Measurements from ENCODE around the gene SPARCL1.

DNA sequence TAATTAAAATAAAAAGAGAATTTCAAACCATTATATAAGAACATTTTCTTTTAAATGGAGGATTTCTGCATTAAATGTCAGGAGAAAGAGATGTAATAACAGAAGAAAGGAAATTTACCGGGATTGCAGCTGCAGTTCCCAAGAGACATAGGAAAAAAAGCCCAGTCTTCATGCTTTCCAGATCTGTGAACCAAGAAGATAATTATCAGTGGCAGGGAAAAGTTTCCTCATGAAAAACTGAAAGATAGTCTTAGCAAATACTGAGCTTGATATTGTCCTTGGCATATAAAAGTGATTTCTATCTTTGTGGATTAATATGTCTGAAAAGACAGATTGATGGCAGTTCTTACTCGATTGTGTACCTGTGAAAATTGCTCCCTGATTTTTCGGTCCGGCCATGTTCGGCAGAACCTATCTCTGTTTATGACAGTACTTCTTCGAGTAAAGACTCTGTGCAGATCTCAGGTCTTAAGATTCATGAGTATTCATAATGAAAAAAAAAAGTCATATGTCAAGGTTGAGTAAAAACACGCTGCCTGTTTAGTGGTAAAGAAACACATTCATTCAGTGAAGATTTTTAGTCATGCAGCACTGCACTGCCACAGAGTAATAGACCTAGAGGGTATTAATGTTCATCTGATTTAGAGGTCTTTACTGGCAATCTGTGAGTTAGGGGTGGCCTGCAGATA, 29.6 kb downstream of the SPARCL1 start:
- TF ChIP-seq, protein P1, sequence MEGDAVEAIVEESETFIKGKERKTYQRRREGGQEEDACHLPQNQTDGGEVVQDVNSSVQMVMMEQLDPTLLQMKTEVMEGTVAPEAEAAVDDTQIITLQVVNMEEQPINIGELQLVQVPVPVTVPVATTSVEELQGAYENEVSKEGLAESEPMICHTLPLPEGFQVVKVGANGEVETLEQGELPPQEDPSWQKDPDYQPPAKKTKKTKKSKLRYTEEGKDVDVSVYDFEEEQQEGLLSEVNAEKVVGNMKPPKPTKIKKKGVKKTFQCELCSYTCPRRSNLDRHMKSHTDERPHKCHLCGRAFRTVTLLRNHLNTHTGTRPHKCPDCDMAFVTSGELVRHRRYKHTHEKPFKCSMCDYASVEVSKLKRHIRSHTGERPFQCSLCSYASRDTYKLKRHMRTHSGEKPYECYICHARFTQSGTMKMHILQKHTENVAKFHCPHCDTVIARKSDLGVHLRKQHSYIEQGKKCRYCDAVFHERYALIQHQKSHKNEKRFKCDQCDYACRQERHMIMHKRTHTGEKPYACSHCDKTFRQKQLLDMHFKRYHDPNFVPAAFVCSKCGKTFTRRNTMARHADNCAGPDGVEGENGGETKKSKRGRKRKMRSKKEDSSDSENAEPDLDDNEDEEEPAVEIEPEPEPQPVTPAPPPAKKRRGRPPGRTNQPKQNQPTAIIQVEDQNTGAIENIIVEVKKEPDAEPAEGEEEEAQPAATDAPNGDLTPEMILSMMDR (IDR thresholded peaks at IDR 0.05; ENCODE audit: low read depth, low read length, poor library complexity, severe bottlenecking), result no peak
- TF ChIP-seq EZH2phosphoT487 (IDR thresholded peaks at IDR 0.05; ENCODE audit: borderline replicate concordance, low read length), result no peak

Measured in DOHH2 (cell line).